ENCODE data around the gene PIM1. TPM values are rescaled to one million over a fixed set of nuclear protein-coding genes. Genes with fewer than 3 reads are reported as not detected.

PIM1 gene
- polyA plus RNA-seq, 1 donor from 2014 or later: 31.1 TPM

GRCh38 chr6:37208793-37209192, 38.8 kb downstream of the PIM1 start:
- H3K4me1 Mint-ChIP-seq: peaks cover 4 to 5% (median 4%) of the 10 kb centered on the region in 3 donors

GRCh38 chr6:37209461-37210205, 39.7 kb downstream of the PIM1 start:
- Mint-ChIP-seq H3K27ac (peak overlapping the region in 1 of 3 donors; percentile 76), H3K9me3 (no peaks in the 10 kb centered on the region), H3K4me1 (peaks cover 4 to 5% (median 4%) of the 10 kb centered on the region in 3 donors), H3K27me3 (peaks cover 1% of the 10 kb centered on the region), H3K4me3 (peak overlapping the region in 2 of 4 donors; percentile 34 to 65), H3K36me3 (no peaks in the 10 kb centered on the region)

More at GRCh38 chr6:37208793-37209192, 38.8 kb downstream of the PIM1 start:
- Mint-ChIP-seq H3K27ac (no peak overlapping the region), H3K9me3 (no peaks in the 10 kb centered on the region), H3K4me3 (no peak overlapping the region), H3K36me3 (no peaks in the 10 kb centered on the region), H3K27me3 (peaks cover 1% of the 10 kb centered on the region)

GRCh38 chr6:37210313-37210968, 40.5 kb downstream of the PIM1 start:
- H3K4me3 Mint-ChIP-seq: no peak overlapping the region
- H3K27me3 Mint-ChIP-seq: peaks cover 1% of the 10 kb centered on the region
- H3K9me3 Mint-ChIP-seq: no peaks in the 10 kb centered on the region
- no peak overlapping the region for H3K27ac Mint-ChIP-seq
- peaks cover 4 to 5% (median 4%) of the 10 kb centered on the region in 3 donors for H3K4me1 Mint-ChIP-seq
- H3K36me3 Mint-ChIP-seq: no peaks in the 10 kb centered on the region

GRCh38 chr6:37212268-37212667, 42.3 kb downstream of the PIM1 start:
- H3K27ac Mint-ChIP-seq: no peak overlapping the region
- no peaks in the 10 kb centered on the region for H3K9me3 Mint-ChIP-seq
- H3K36me3 Mint-ChIP-seq: no peaks in the 10 kb centered on the region
- H3K4me1 Mint-ChIP-seq: peaks cover 4 to 5% (median 4%) of the 10 kb centered on the region in 3 donors
- H3K27me3 Mint-ChIP-seq: peaks cover 1% of the 10 kb centered on the region
- no peak overlapping the region for H3K4me3 Mint-ChIP-seq

- no peaks in the 10 kb centered on the region for H3K36me3 Mint-ChIP-seq
- H3K4me1 Mint-ChIP-seq: peaks cover 4 to 14% (median 8%) of the 10 kb centered on the region in 3 donors
- H3K27ac Mint-ChIP-seq: peak overlapping the region in 1 of 3 donors; percentile 25
- H3K27me3 Mint-ChIP-seq: no peaks in the 10 kb centered on the region
- H3K4me3 Mint-ChIP-seq: no peak overlapping the region
- no peaks in the 10 kb centered on the region for H3K9me3 Mint-ChIP-seq
Measured at GRCh38 chr6:37218061-37218460, 48.1 kb downstream of the PIM1 start.

GRCh38 chr6:37218511-37218910, 48.6 kb downstream of the PIM1 start:
- Mint-ChIP-seq H3K27me3 (no peaks in the 10 kb centered on the region), H3K9me3 (no peaks in the 10 kb centered on the region), H3K4me3 (no peak overlapping the region), H3K4me1 (peaks cover 5 to 15% (median 9%) of the 10 kb centered on the region in 3 donors), H3K36me3 (no peaks in the 10 kb centered on the region), H3K27ac (no peak overlapping the region)

GRCh38 chr6:37221585-37222124, 51.7 kb downstream of the PIM1 start:
- H3K27ac Mint-ChIP-seq: no peak overlapping the region
- H3K4me3 Mint-ChIP-seq: peak overlapping the region; percentile 84 to 93 (median 89)

GRCh38 chr6:37222125-37222967, 52.4 kb downstream of the PIM1 start:
- H3K4me1 Mint-ChIP-seq: peaks cover 5 to 15% (median 9%) of the 10 kb centered on the region in 3 donors
- no peaks in the 10 kb centered on the region for H3K9me3 Mint-ChIP-seq
- H3K27ac Mint-ChIP-seq: no peak overlapping the region
- peak overlapping the region; percentile 84 to 93 (median 89) for H3K4me3 Mint-ChIP-seq
- H3K36me3 Mint-ChIP-seq: peaks cover 1% of the 10 kb centered on the region
- no peaks in the 10 kb centered on the region for H3K27me3 Mint-ChIP-seq

More at GRCh38 chr6:37221585-37222124, 51.7 kb downstream of the PIM1 start:
- no peaks in the 10 kb centered on the region for H3K9me3 Mint-ChIP-seq
- H3K4me1 Mint-ChIP-seq: peaks cover 5 to 15% (median 9%) of the 10 kb centered on the region in 3 donors
- H3K27me3 Mint-ChIP-seq: no peaks in the 10 kb centered on the region
- peaks cover 1% of the 10 kb centered on the region for H3K36me3 Mint-ChIP-seq

- H3K27me3 Mint-ChIP-seq: no peaks in the 10 kb centered on the region
- no peak overlapping the region for H3K27ac Mint-ChIP-seq
- no peaks in the 10 kb centered on the region for H3K9me3 Mint-ChIP-seq
Measured at GRCh38 chr6:37222992-37223391, 53.0 kb downstream of the PIM1 start.

More at GRCh38 chr6:37222992-37223391, 53.0 kb downstream of the PIM1 start:
- peaks cover 5 to 15% (median 9%) of the 10 kb centered on the region in 3 donors for H3K4me1 Mint-ChIP-seq
- H3K4me3 Mint-ChIP-seq: peak overlapping the region; percentile 84 to 93 (median 89)
- peaks cover 1% of the 10 kb centered on the region for H3K36me3 Mint-ChIP-seq

Other genes starting within 250 kb of the PIM1 start
- 2.3 TPM for gene PI16, start 215.4 kb upstream of the PIM1 start, polyA plus RNA-seq
- gene MTCH1, start 184.0 kb upstream of the PIM1 start, polyA plus RNA-seq: 69.5 TPM
- gene FGD2, start 164.5 kb upstream of the PIM1 start, polyA plus RNA-seq: 99.8 TPM
- gene TBC1D22B, start 87.6 kb downstream of the PIM1 start, polyA plus RNA-seq: 6.9 TPM
- not detected for gene TMEM217, start 88.0 kb downstream of the PIM1 start, polyA plus RNA-seq
- 15.4 TPM for gene RNF8, start 183.8 kb downstream of the PIM1 start, polyA plus RNA-seq